Panc1 (cell line): ENCODE results near the gene TMEM106C. TPM values are rescaled to one million over a fixed set of nuclear protein-coding genes. Genes with fewer than 3 reads are reported as not detected.

Source experiments
- ATAC-seq: fragments of 200-7000 bp; cut with Tn5 transposase; 2 replicates; pipeline ENCODE4 v1.9.1; 2020; ENCODE audit warnings: mild to moderate bottlenecking, moderate library complexity
- BruUV-seq: library from RNA; stranded (reverse); fragments of 400-500 nt; replicated peaks from 2 replicates; lab custom pipeline; 2021; lab: Mats Ljungman, UMichigan
- CTCF ChIA-PET: fragments of 300-600 bp; sonication (Branson Sonifier 250); formaldehyde crosslinking; loops from one replicate; lab custom pipeline; 2022; ENCODE audit warnings: antibody characterized with exemption; lab: Charles Lee
- POLR2A ChIA-PET: fragments of 300-600 bp; sonication (Branson Sonifier 250); formaldehyde crosslinking; loops from one replicate; lab custom pipeline; 2022; ENCODE audit warnings: antibody characterized with exemption; lab: Charles Lee
- DNase-seq: peaks from one replicate; pipeline ENCODE4 v3.0.0-alpha.2; 2010; ENCODE audit warnings: low read depth, low spot score
- H3K27ac ChIP-seq: 2 replicates; pipeline ENCODE4 v1.5.1; 2011; ENCODE audit warnings: mild to moderate bottlenecking, low read length, inconsistent platforms
- H3K27me3 ChIP-seq: fragments of 200-500 bp; sonication (Bioruptor generic); 2 replicates; pipeline ENCODE4 v1.6.0; 2014; ENCODE audit warnings: low read length, inconsistent platforms; ENCODE audit not compliant: control insufficient read depth, insufficient read depth
- H3K36me3 ChIP-seq: fragments of 200-500 bp; sonication (Bioruptor generic); 2 replicates; pipeline ENCODE4 v1.5.1; 2014; ENCODE audit warnings: inconsistent platforms, mild to moderate bottlenecking, low read length, moderate library complexity; ENCODE audit not compliant: control insufficient read depth, insufficient read depth
- H3K4me1 ChIP-seq: 2 replicates; pipeline ENCODE4 v1.5.1; 2011; ENCODE audit warnings: inconsistent platforms, mild to moderate bottlenecking, low read length, moderate library complexity; ENCODE audit not compliant: control insufficient read depth, insufficient read depth
- H3K4me3 ChIP-seq, 2 experiments: 2 replicates each; pipeline ENCODE4 v1.5.1; 2011 to 2012; ENCODE audit warnings: low read depth in 2 of 2, low read length in 2 of 2, mild to moderate bottlenecking in 2 of 2, inconsistent platforms in 1 of 2, moderate library complexity in 1 of 2
- H3K9me3 ChIP-seq: fragments of 200-500 bp; sonication (Bioruptor generic); 2 replicates; pipeline ENCODE4 v1.5.1; 2014; ENCODE audit warnings: low read depth, mild to moderate bottlenecking, inconsistent platforms, low read length, moderate library complexity; ENCODE audit not compliant: control insufficient read depth, insufficient read depth
- CTCF ChIP-seq: fragments of 450-650 bp; IDR thresholded peaks from 2 replicates; pipeline ENCODE4 v1.5.1; 2017; ENCODE audit warnings: mild to moderate bottlenecking
- POLR2AphosphoS5 ChIP-seq: IDR thresholded peaks from 2 replicates; pipeline ENCODE4 v1.6.1; 2012; ENCODE audit warnings: mild to moderate bottlenecking, low read depth, low read length, moderate library complexity
- SIN3A ChIP-seq: IDR thresholded peaks from 2 replicates; pipeline ENCODE4 v1.6.1; 2012; ENCODE audit warnings: low read depth, mild to moderate bottlenecking, low read length, moderate library complexity, borderline replicate concordance; ENCODE audit not compliant: insufficient read depth
- TCF7L2 ChIP-seq: IDR thresholded peaks from 2 replicates; pipeline ENCODE4 v1.6.1; 2011; ENCODE audit warnings: mild to moderate bottlenecking, low read depth, low read length, inconsistent platforms
- in situ Hi-C: cut with HindIII; loops from 2 replicates; pipeline ENCODE4 v1.10.0; 2016; ENCODE audit warnings: low sequenced_read_pairs, low pct_unique_long_range_greater_than_20kb
- intact Hi-C: fragments of 100-400 bp; cut with micrococcal nuclease; formaldehyde crosslinking; loops from one replicate; pipeline ENCODE4 v1.10.0; 2022; ENCODE audit not compliant: unreplicated experiment
- total RNA-seq: library from RNA; stranded (reverse); gene quantifications from one replicate; pipeline ENCODE4 v1.2.1, GENCODE V29; 2021; ENCODE audit not compliant: unreplicated experiment
- TF ChIP-seq, protein P1 (sequence below), 2 experiments: IDR thresholded peaks; 2 replicates each; pipeline ENCODE4 v1.6.1; 2011 to 2012; ENCODE audit warnings: low read depth in 2 of 2, control low read depth in 1 of 2, low read length in 1 of 2, mild to moderate bottlenecking in 1 of 2, moderate library complexity in 1 of 2; ENCODE audit not compliant: insufficient read depth in 1 of 2

TMEM106C gene
- total RNA-seq, 1 experiment from 2014 or later = 93.7 TPM

GRCh38 chr12:47997321-47997720, 33.9 kb downstream of the TMEM106C start:
- Histone ChIP-seq H3K4me1 (peaks cover 10% of the 10 kb centered on the region), H3K27me3 (peaks cover 25% of the 10 kb centered on the region), H3K9me3 (no peaks in the 10 kb centered on the region), H3K4me3 (no peak overlapping the region), H3K36me3 (no peaks in the 10 kb centered on the region), H3K27ac (no peak overlapping the region)
- no peak for ATAC-seq
- intact Hi-C loops (no loop called here), in situ Hi-C loops (no loop called here)
- no TSS peak for BruUV-seq
- no peak for DNase-seq
- TF ChIP-seq, protein P1, sequence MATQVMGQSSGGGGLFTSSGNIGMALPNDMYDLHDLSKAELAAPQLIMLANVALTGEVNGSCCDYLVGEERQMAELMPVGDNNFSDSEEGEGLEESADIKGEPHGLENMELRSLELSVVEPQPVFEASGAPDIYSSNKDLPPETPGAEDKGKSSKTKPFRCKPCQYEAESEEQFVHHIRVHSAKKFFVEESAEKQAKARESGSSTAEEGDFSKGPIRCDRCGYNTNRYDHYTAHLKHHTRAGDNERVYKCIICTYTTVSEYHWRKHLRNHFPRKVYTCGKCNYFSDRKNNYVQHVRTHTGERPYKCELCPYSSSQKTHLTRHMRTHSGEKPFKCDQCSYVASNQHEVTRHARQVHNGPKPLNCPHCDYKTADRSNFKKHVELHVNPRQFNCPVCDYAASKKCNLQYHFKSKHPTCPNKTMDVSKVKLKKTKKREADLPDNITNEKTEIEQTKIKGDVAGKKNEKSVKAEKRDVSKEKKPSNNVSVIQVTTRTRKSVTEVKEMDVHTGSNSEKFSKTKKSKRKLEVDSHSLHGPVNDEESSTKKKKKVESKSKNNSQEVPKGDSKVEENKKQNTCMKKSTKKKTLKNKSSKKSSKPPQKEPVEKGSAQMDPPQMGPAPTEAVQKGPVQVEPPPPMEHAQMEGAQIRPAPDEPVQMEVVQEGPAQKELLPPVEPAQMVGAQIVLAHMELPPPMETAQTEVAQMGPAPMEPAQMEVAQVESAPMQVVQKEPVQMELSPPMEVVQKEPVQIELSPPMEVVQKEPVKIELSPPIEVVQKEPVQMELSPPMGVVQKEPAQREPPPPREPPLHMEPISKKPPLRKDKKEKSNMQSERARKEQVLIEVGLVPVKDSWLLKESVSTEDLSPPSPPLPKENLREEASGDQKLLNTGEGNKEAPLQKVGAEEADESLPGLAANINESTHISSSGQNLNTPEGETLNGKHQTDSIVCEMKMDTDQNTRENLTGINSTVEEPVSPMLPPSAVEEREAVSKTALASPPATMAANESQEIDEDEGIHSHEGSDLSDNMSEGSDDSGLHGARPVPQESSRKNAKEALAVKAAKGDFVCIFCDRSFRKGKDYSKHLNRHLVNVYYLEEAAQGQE (IDR thresholded peaks at IDR 0.05; ENCODE audit: insufficient read depth in 1 of 2, low read depth in 2 of 2, low read length in 1 of 2) = no peak
- TF ChIP-seq SIN3A = no peak
- no peak for TF ChIP-seq POLR2AphosphoS5
- no peak for TF ChIP-seq TCF7L2
- TF ChIP-seq CTCF = no peak
- POLR2A ChIA-PET = no interaction called here
- CTCF ChIA-PET = no interaction called here

- ATAC-seq (no peak), DNase-seq (no peak)
- TF ChIP-seq CTCF (no peak), POLR2AphosphoS5 (no peak), TCF7L2 (no peak), SIN3A (no peak)
- TF ChIP-seq, protein P1 (IDR thresholded peaks at IDR 0.05; ENCODE audit: insufficient read depth in 1 of 2, low read depth in 2 of 2, low read length in 1 of 2) = no peak
- Histone ChIP-seq H3K9me3 (no peaks in the 10 kb centered on the region), H3K4me1 (peaks cover 22% of the 10 kb centered on the region), H3K27me3 (peaks cover 30% of the 10 kb centered on the region), H3K4me3 (no peak overlapping the region), H3K36me3 (no peaks in the 10 kb centered on the region), H3K27ac (no peak overlapping the region)
- no TSS peak for BruUV-seq
- intact Hi-C loops (no loop called here), in situ Hi-C loops (no loop called here)
- POLR2A ChIA-PET = no interaction called here
- CTCF ChIA-PET = no interaction called here
Measured at GRCh38 chr12:47999816-48000215, 36.4 kb downstream of the TMEM106C start.
